ENCODE data around the gene ANXA6.

The ANXA6 gene

GRCh38 chr5:151140686-151141459 is 16.7 kb downstream of the ANXA6 start:
- H3K36me3 ChIP-seq (ENCODE audit: insufficient read depth) = no peaks in the 10 kb centered on the region
- H3K79me2 ChIP-seq (ENCODE audit: insufficient read depth, low read depth) = peaks cover 27% of the 10 kb centered on the region
- no peaks in the 10 kb centered on the region for H4K20me1 ChIP-seq (ENCODE audit: insufficient read depth)
- peak overlapping the region; percentile 49; the same call in 1 of the 2 replicates for H3K9ac ChIP-seq
- no peak for TF ChIP-seq CTCF (conservative IDR thresholded peaks at IDR 0.05; ENCODE audit: low read depth, low read length)
- H3K4me3 ChIP-seq (IDR thresholded peaks at IDR 0.05; ENCODE audit: insufficient read depth, low read depth, low read length) = no peak overlapping the region
- H3K27me3 ChIP-seq (ENCODE audit: insufficient read depth, low read depth) = no peaks in the 10 kb centered on the region
- no peak overlapping the region for H2AFZ ChIP-seq (ENCODE audit: low read depth)
- peaks cover 61% of the 10 kb centered on the region for H3K4me1 ChIP-seq (ENCODE audit: low read depth, poor library complexity, severe bottlenecking)
- H3K27ac ChIP-seq = peak overlapping the region; percentile 78
- peak overlapping the region; percentile 93 for H3K4me2 ChIP-seq

DNA sequence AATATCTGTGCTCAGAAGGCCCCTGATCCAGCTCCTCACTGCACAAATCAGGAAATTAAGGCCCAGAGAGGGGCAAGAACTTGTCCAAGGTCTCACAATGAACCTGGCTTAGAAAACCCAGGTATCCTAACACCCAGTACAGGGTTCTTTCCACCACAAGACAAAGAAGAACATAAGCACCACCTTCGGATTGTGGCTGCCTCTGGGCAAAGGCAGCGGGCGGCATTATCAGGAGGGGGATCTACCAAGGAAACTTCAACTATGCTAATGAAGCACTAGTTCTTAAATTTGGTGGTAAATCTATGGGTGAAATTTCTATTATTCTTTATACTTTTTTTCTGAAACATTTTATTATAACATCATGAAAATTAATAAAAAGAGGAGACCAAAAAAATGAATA is 17.9 kb downstream of the ANXA6 start:
- no peak for TF ChIP-seq CTCF (conservative IDR thresholded peaks at IDR 0.05; ENCODE audit: low read depth, low read length)
- H3K4me3 ChIP-seq (IDR thresholded peaks at IDR 0.05; ENCODE audit: insufficient read depth, low read depth, low read length) = no peak overlapping the region
- H3K9ac ChIP-seq = no peak overlapping the region
- no peak overlapping the region for H3K27ac ChIP-seq
- H3K27me3 ChIP-seq (ENCODE audit: insufficient read depth, low read depth) = no peaks in the 10 kb centered on the region
- no peaks in the 10 kb centered on the region for H4K20me1 ChIP-seq (ENCODE audit: insufficient read depth)
- peaks cover 26% of the 10 kb centered on the region for H3K79me2 ChIP-seq (ENCODE audit: insufficient read depth, low read depth)
- no peak overlapping the region for H2AFZ ChIP-seq (ENCODE audit: low read depth)
- H3K4me2 ChIP-seq = no peak overlapping the region
- H3K36me3 ChIP-seq (ENCODE audit: insufficient read depth) = no peaks in the 10 kb centered on the region
- H3K4me1 ChIP-seq (ENCODE audit: low read depth, poor library complexity, severe bottlenecking) = peaks cover 58% of the 10 kb centered on the region

GRCh38 chr5:151139015-151139414 is 18.6 kb downstream of the ANXA6 start:
- Histone ChIP-seq H3K4me1 (ENCODE audit: low read depth, poor library complexity, severe bottlenecking) (peaks cover 58% of the 10 kb centered on the region), H3K79me2 (ENCODE audit: insufficient read depth, low read depth) (peaks cover 26% of the 10 kb centered on the region), H2AFZ (ENCODE audit: low read depth) (no peak overlapping the region), H3K27ac (no peak overlapping the region), H4K20me1 (ENCODE audit: insufficient read depth) (no peaks in the 10 kb centered on the region), H3K9ac (no peak overlapping the region), H3K27me3 (ENCODE audit: insufficient read depth, low read depth) (no peaks in the 10 kb centered on the region), H3K4me3 (IDR thresholded peaks at IDR 0.05; ENCODE audit: insufficient read depth, low read depth, low read length) (no peak overlapping the region), H3K36me3 (ENCODE audit: insufficient read depth) (no peaks in the 10 kb centered on the region), H3K4me2 (no peak overlapping the region)
- TF ChIP-seq CTCF (conservative IDR thresholded peaks at IDR 0.05; ENCODE audit: low read depth, low read length) = no peak

GRCh38 chr5:151138114-151138513 is 19.5 kb downstream of the ANXA6 start:
- no peaks in the 10 kb centered on the region for H4K20me1 ChIP-seq (ENCODE audit: insufficient read depth)
- H3K27ac ChIP-seq = no peak overlapping the region
- H3K9ac ChIP-seq = no peak overlapping the region
- no peak overlapping the region for H2AFZ ChIP-seq (ENCODE audit: low read depth)
- no peak overlapping the region for H3K4me3 ChIP-seq (IDR thresholded peaks at IDR 0.05; ENCODE audit: insufficient read depth, low read depth, low read length)
- peaks cover 51% of the 10 kb centered on the region for H3K4me1 ChIP-seq (ENCODE audit: low read depth, poor library complexity, severe bottlenecking)
- no peaks in the 10 kb centered on the region for H3K27me3 ChIP-seq (ENCODE audit: insufficient read depth, low read depth)
- peaks cover 26% of the 10 kb centered on the region for H3K79me2 ChIP-seq (ENCODE audit: insufficient read depth, low read depth)
- TF ChIP-seq CTCF (conservative IDR thresholded peaks at IDR 0.05; ENCODE audit: low read depth, low read length) = no peak
- no peaks in the 10 kb centered on the region for H3K36me3 ChIP-seq (ENCODE audit: insufficient read depth)
- no peak overlapping the region for H3K4me2 ChIP-seq
